DMS153 treated with DMSO at 0.1 percent for 48 hours (cell line): ENCODE results near the gene MCMBP.
"Not testable (repeated sequence)": the region's sequence is repeated elsewhere in the genome, so short reads cannot be mapped to it uniquely, and the experiment has no call there.

Experiments used
- DNase-seq: peaks from one replicate; lab custom pipeline; 2025; ENCODE audit not compliant: unreplicated experiment; lab: John Stamatoyannopoulos, UW

The MCMBP gene

GRCh38 chr10:119872610-119872859, at the start of gene MCMBP:
Gene MCMBP (minus strand): TSS chr10:119872843. CDS start chr10:119872584, 259 bp downstream.
- DNase-seq: no peak

GRCh38 chr10:119919826-119920225, 47.2 kb upstream of the MCMBP start:
- no peak for DNase-seq

- no peak for DNase-seq
Observed at GRCh38 chr10:119919271-119919670, 46.6 kb upstream of the MCMBP start.

- DNase-seq: no peak
Observed at GRCh38 chr10:119917777-119918176, 45.1 kb upstream of the MCMBP start.

- DNase-seq: no peak
Observed at GRCh38 chr10:119910689-119911088, 38.0 kb upstream of the MCMBP start.

- no peak for DNase-seq
Observed at GRCh38 chr10:119908166-119908565, 35.5 kb upstream of the MCMBP start.

- not testable (repeated sequence) for DNase-seq
Observed at GRCh38 chr10:119907695-119908094, 35.1 kb upstream of the MCMBP start.

- DNase-seq: no peak
Observed at GRCh38 chr10:119903946-119904666, 31.5 kb upstream of the MCMBP start.

- DNase-seq: no peak
Observed at GRCh38 chr10:119898577-119898976, 25.9 kb upstream of the MCMBP start.

- DNase-seq: no peak
Observed at GRCh38 chr10:119896937-119897770, 24.5 kb upstream of the MCMBP start.

GRCh38 chr10:119896061-119896655, 23.5 kb upstream of the MCMBP start:
- DNase-seq: no peak

- no peak for DNase-seq
Observed at GRCh38 chr10:119893845-119894427, 21.3 kb upstream of the MCMBP start.

GRCh38 chr10:119893074-119893473, 20.4 kb upstream of the MCMBP start:
- DNase-seq: no peak

GRCh38 chr10:119892188-119893065, 19.8 kb upstream of the MCMBP start, which contains the start of gene SEC23IP:
Gene SEC23IP (plus strand): TSS chr10:119892730. CDS start chr10:119892783, 53 bp downstream.
- peak; percentile 79 for DNase-seq

- DNase-seq: not testable (repeated sequence)
Observed at GRCh38 chr10:119891849-119892187, 19.2 kb upstream of the MCMBP start.

- not testable (repeated sequence) for DNase-seq
Observed at GRCh38 chr10:119890307-119890706, 17.7 kb upstream of the MCMBP start.

- not testable (repeated sequence) for DNase-seq
Observed at GRCh38 chr10:119889201-119889600, 16.6 kb upstream of the MCMBP start.

- DNase-seq: not testable (repeated sequence)
Observed at GRCh38 chr10:119888715-119889114, 16.1 kb upstream of the MCMBP start.

GRCh38 chr10:119886070-119886469, 13.4 kb upstream of the MCMBP start:
- DNase-seq: not testable (repeated sequence)

- not testable (repeated sequence) for DNase-seq
Observed at GRCh38 chr10:119883901-119884611, 11.4 kb upstream of the MCMBP start.
